Measurements from ENCODE around the gene HSD17B8.

DNA sequence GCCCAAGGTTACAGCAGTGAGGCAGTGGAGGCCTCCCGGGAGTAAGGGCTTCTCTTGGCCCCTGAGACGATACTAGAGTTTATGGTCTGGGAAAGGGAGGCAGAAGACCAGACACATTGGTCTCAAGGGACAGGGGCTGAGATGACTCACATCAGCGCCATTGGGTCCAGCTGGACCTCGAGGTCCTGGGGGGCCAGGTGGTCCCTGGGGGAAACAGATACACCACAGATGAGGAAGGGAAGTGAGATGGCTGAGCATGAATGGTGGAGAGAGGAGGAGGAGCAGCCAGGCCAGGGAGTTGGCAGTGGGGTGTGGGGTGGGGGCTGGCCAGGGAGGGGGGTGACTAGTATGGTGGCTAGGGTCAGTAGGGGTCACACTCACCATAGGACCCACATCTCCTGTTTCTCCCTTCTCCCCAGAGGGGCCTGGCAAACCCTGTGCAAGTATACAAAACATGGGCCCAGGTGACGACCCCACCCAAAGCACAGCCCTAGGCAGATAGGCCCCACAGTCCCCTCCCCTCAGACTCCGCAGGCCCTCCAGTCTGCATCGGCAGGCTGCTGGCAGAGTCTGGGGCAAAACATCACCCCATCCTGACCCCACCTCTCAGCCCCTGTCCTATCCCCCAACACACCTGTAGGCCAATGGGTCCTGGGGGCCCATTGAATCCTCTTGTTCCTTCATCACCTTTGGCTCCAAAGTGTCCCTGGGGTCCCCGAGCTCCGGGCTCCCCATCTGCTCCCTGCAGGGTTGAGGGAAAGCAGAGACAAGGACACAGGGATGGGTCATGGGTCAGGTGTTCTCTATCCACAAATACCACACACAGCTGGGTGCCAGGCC is 34.1 kb upstream of the HSD17B8 start:
- TF ChIP-seq EZH2 (IDR thresholded peaks at IDR 0.05) (no peak), POLR2AphosphoS5 (IDR thresholded peaks at IDR 0.05; ENCODE audit: borderline replicate concordance, low read depth, low read length) (no peak)

Measured in SK-N-MC (cell line).